ENCODE results near the gene FOLR2.

- TF ChIP-seq CTCF (IDR thresholded peaks at IDR 0.05) (no peak), POLR2AphosphoS5 (IDR thresholded peaks at IDR 0.05; ENCODE audit: low read depth, low read length) (no peak), TCF7L2 (IDR thresholded peaks at IDR 0.05; ENCODE audit: low read depth, low read length) (no peak), SIN3A (IDR thresholded peaks at IDR 0.05; ENCODE audit: borderline replicate concordance, insufficient read depth, low read depth, low read length) (no peak), REST (IDR thresholded peaks at IDR 0.05; ENCODE audit: insufficient read depth in 1 of 2, low read depth in 2 of 2, low read length in 1 of 2) (no peak)
Observed at GRCh38 chr11:72221386-72222075, 4.9 kb downstream of the FOLR2 start.

Data from Panc1 (cell line).